ENCODE measurements around the gene MSH2.
"Not testable (repeated sequence)": the region's sequence is repeated elsewhere in the genome, so short reads cannot be mapped to it uniquely, and the experiment has no call there.

Gene MSH2

DNA sequence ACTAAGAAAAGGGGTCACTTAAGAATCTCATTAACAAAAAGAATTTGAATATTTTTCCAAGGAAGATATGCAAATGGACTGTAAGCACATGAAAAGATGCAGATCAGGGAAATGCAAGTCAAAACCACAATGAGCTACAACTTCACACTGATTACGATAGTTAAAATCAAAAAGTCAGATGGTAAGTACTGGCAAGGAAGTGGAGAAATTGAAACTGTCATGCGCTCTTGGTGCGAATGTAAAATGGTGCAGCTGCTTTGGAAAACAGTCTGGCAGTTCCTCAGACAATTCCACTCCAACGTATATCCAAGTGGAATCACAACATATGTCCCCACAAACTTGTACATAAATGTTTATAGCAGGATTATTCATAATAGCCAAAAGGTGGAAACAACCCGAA is 81.4 kb downstream of the MSH2 start:
- no peak for DNase-seq (ENCODE audit: low read depth in 2 of 2)

DNA sequence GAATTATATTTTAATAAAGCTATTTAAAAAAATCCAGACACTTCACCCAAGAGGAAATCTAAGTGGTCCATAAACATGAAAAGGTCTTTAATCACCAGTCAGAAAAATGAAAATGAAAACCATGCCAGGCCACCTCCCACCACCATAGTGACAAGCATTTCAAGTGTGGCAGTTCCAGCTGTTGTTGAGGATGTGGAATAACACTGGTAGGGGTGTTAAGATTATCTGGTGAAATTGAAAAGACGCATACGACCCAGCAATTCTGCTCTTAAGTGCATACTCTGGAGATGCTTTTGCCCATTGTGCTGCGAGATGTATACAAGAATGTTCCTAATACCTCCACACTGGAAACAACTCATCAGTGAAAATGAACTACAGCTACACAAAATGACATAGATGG is 82.2 kb downstream of the MSH2 start:
- DNase-seq (ENCODE audit: low read depth in 2 of 2), result no peak

DNA sequence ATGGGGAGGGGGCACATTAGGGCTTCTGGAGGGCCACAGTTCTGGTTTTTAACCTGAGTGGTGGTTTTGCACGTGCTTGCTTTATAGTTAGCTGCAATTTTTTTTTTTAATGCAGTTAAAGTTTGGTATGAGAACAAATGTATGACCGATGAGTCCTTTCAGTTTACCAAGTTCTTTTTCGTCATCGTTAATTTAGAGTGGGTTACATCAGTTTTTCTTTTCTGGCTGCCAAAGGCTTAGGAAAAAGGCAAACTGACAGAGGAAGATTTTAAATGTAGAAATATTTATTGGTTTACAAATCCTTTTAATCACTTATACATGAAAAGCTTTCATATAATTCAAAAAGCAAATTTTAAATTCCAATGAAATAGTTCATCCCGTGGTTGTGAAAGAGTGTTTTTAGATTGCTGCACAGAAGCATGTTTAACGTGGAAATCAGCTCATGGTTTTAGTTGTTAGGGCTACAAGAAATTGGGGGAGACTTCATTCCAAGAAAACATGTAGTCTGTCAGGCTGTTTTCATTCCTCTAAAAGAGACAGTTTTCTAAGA is 82.9 kb downstream of the MSH2 start:
- no peak for DNase-seq (ENCODE audit: low read depth in 2 of 2)

DNA sequence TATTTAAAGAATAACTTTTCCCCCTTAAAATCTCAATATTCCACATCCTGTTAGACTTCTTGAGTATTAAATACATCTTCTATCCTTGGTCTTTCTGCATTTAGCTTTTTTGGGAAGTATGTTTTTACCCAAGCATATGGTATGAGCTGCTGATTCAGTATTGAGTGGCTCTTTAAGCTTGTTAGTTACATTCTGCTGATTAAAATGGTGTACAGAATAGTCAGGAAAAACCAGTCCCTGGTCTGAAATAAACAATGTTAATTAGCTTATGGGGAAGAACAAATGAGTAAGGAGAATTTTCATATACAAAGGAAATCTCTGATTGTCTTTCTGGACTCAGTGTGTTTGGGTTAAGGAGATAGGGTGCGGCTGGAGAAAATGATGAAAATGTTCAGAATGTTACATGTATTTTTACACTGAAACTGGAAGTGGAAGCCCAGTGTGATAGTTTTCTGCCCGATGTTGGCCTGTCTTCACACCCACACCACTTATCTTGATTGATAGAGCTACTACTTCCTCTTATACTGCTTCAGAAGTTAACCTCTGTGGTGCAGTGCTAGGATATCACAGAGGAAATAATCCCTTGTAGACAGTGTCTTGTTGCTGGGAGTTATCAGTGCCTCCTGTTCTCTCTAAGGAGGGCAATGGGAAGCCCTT is 84.0 kb downstream of the MSH2 start:
- DNase-seq (ENCODE audit: low read depth in 2 of 2), result no peak

DNA sequence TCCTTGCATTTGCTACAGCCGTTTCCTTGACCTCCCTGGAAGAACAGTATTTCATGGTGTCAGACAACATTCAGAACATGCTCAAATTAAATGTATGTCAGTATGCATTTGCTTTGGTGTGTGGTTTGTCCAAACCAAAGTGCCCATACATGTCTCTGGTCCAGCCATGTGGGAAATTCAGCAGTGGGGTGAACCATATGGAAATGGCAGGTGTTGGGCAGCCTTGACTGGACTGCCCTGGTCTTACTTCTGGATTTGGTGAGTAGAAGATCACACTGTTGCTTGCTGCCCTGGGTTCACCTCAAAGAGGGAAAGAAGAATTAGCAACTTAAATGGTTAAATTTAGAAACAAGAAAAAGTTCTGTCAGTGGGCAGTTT is 84.5 kb downstream of the MSH2 start:
- DNase-seq (ENCODE audit: low read depth in 2 of 2), result no peak

DNA sequence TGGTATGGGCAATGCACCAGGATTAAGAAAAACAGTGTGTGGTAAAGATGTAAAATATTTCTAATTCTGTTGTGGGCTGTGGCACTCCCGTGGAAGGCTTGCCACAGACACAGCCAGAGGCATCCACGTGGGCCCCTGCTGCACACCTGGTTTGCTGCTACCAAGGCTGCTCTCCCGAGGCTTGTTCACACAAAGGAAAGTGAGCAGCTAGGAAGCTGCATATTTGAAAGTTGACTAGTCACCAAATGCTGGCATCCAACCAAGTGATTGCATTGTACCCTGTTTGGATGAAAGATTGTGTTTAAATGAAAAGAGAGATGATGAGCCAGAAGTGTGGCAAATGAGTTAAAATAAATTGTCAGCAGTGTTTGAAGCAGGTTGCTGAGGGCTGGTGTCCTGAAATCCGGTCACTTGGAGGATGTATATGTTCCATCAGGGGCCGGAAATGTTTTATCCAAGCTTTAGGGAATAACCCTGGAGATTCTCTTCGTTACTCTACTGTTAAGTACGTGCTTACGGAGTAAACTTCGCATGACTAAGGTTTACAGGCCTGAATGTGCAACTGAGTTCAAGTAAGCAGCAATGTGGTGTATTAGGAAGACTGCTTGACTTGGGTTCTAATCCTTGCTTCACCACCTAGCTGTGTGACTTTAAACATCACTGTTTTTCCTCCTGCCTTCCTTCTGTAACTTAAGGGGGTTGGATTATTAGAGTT is 86.1 kb downstream of the MSH2 start:
- no peak for DNase-seq (ENCODE audit: low read depth in 2 of 2)

DNA sequence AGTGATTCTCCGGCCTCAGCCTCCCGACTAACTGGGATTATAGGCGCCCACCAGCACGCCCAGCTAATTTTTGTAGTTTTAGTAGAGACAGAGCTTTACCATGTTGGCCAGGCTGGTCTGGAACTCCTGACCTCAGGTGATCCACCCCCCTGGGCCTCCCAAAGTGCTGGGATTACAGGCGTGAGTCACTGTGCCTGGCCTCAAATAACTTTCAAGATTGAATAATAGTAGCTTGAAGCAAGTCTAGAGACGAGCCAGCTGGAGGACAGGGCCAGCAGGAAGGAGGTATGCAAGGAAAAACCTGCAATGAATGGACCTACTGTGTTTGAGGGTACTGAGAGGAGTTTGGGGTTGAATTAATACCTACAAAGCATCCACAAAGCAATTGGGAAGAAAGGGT is 87.5 kb downstream of the MSH2 start:
- no peak for DNase-seq (ENCODE audit: low read depth in 2 of 2)

DNA sequence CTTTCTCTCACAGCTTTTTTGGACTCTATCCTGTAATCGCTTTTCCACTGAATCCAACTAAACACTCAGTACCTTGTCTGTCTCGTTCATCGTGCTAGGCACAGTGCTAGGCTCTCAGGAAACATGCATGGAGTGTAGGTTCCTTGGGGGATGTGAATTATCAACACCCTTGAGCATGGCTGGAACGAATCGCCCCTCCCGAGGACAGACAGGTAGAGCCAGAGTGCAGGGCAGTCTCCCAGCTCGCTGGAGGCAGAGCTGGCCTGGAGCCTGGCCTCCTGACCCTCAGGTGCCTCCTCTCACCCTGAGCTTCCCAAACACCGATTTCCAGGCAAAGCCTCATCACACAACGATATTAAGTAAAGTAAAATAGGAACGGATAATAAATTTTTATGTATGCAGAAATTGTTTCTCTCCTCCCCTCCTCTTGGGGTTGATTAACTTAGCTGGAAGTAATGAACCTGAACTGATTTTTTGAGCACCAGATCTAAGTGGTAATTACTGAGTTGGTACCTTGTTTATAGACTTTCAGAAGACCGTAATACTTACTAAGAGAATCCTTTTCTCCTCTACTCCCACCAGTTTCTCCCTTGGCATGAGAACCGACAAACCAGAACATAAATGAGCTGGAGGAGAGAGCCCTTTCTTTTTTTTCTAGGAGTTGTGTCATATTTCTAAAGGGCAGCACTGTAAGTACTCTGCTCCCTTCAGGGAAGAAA is 90.5 kb downstream of the MSH2 start:
- DNase-seq (ENCODE audit: low read depth in 2 of 2), result no peak

DNA sequence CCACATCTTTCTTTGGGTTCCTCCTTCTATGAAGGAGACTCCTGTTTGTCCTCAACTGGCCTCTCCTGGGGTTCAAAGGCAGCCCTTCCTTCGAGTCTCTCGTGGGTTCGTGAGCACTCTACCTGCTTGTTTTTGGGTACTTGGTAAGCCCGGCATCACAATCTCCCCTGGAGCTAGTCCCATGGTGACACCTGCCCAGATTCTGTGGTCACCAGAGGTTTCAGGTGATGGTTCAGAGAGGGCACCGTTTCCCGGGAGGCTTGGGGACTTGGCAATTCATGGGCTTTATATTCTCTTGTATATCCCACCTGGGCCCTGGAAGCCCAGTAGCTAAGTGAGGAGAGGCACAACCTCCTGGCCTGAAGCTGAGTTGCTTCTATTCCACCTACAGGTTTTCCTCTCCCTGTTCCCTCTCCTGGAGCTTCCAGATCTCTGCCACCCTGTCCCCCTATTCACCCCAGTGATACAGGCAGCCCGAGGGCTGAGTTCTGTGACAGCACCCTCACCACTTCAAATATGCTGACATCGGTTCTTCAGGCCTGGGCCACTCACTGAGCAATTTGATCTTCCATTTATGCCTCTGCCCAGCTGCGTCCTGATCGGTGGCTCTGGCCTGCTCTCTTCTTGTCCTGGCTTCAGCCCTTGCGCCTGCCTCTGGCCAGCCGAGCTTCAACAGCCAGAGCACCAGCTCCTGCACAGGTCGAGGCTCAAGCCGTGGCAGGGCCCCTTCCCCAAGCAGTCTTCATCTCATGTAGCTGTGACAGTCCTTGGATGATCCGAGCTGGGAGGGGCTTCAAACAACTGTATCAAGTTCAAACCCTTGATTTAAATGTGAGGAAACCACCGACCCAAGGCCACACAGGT is 91.5 kb downstream of the MSH2 start:
- DNase-seq (ENCODE audit: low read depth in 2 of 2), result no peak

DNA sequence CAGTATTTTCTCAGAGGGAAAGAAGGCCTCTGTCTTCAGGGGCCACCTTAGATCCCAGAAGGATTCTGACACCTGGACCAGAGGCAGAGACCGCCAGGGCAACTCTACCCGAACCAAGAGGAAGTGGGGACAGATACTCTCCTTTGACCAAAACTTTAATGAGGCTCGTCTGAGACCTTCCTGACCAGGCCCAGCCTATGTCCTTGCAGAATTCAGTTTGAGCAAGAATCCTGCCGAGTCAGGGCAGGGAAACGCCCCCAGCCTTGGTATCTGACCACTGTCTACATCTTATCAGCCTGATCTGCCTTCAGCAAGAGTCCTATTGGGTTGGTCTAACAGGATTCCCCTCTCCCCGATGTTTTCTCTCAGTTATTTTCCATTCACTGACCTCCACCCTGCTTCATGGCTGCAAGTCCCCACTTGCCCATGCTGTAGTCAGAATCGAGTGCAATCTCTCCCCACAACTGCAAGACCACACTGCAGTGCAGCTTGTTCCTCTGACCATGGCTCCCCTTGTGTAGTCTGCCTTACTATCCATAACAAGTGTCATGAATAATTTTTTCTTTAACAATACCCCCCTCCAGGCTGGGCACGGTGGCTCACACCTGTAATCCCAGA is 95.0 kb downstream of the MSH2 start:
- no peak for DNase-seq (ENCODE audit: low read depth in 2 of 2)

DNA sequence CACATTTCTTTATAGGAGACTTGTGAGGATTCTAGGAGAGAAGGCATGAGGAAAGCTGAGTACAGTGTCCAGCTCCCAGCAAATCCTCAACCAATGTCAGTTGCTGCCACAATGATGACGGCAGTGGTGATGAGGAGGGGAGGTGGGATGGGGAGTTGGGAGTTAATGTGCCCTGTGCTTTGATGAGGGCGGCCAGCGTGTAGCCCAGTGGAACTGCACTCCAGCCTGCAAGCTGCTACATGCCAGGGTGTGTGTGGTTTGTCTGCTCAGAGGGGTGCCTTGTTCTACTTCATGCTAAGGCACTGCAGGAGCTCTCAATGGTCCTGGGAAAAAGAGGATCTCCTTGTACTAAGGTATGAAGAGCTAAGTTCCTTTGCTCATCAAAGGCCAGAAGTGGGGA is 96.1 kb downstream of the MSH2 start:
- DNase-seq (ENCODE audit: low read depth in 2 of 2), result no peak

DNA sequence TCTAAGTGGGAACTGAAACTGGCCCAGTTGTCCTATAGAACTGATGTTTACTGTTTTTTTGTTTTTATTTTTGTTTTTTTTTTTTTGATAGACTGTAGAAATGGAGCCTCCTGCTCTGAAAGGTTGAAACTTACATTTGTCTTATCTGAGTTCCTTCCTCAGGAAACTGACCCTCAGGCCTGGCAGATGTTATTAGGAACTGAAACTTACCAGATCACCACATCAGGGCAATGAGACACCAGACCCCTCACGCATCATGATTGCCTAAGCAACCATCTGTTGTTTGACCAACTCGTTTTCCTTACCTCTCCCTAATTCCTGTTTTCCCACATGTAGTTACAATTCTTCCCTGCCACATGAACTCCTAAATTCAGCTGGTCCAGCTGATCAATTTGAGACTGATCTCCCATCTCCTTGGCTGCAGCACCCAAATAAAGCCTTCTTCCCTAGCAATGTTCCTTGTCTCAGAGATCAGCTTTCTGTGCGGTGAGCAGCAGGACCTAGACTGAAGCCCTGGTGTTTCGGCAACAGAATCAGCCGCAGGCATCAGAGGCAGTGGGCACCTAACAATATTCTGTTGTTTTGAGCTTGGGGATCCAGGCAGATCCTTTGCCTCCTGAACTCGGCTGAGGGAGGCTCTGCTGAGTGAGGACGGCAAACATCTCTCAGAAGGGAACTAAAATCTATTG is 96.8 kb downstream of the MSH2 start:
- DNase-seq (ENCODE audit: low read depth in 2 of 2), result no peak

DNA sequence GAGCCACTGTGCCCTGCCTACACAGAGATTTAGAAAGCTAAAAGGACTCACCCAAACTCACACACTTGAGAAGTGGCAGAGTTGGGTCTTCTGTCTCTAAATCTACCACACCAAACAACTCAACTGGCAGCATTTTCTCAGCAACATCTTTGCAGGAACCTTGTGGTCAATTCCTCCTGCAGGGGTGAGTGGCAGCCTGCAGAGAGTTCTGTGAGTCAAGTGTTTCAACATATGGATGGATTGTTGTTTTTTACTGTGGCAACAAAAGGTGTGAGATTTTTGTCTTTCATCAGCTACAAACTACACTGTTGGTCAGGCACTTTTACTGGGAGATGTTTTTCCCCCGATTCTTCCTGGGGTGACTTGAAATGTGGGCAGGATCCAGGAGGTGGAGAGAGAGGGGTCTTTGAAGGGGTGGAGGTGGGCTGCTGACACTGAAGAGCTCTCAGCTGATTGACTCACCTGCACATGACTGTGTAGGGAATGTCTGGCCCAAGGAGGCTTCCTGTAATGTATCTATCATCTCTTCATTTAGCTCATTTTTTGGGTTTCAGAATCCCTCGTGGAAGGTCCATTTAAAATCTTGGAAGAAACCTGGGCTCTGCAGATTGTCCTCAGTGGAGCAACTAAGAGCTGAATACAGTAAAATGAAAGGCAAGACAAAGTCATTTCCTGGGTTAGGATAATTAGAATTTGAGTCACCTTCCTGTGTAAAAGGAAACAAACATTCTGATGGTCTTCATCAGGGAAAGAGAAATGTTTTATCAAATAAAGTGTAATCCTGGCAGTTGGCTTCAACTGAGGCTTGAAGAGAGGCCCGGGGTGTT is 98.6 kb downstream of the MSH2 start:
- no peak for DNase-seq (ENCODE audit: low read depth in 2 of 2)

DNA sequence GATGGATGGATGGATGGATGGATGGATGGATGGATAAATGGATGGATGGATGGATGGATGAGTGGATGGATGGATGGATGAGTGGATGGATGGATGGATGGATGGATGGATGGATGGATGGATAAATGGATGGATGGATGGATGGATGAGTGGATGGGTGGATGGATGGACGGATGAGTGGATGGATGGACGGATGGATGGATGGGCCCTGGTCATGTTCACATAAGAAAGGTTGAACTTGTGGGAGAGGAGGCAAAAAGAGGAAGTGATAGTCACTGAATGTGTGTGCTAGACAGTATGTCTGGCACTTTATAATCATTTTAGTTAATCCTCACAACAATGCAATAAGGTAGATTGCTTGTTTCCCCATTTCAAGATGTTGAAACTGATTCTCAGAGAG is 99.5 kb downstream of the MSH2 start:
- DNase-seq (ENCODE audit: low read depth in 2 of 2), result not testable (repeated sequence)

DNA sequence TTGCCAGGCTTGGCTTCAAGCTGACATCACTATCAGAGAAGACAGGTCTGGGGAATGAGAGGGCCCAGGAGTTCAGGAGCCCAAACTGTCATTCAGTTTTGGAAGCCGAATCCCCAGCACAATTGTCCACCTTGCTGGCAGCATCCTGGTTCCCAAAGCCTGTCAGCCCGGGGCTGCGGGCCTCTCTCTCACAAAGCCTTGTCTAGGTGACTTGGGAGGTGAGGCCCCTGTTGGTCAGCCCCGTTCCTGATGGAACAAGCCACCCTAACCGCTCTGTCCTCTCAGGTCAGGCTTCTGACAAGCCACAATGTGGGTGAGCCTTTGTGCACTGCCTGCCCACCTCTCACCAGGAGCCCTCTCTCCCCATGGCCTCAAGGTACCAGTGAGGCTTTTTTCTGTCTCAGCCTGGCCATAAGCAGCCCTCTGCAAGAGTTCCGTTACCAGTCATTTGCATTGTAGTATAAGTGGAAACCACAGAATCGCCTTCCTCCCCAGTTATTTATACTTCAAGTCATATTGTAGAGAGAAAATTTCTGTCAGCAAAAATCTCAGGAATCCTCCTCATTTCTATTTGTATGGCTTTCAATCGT is 100.6 kb downstream of the MSH2 start:
- no peak for DNase-seq (ENCODE audit: low read depth in 2 of 2)

DNA sequence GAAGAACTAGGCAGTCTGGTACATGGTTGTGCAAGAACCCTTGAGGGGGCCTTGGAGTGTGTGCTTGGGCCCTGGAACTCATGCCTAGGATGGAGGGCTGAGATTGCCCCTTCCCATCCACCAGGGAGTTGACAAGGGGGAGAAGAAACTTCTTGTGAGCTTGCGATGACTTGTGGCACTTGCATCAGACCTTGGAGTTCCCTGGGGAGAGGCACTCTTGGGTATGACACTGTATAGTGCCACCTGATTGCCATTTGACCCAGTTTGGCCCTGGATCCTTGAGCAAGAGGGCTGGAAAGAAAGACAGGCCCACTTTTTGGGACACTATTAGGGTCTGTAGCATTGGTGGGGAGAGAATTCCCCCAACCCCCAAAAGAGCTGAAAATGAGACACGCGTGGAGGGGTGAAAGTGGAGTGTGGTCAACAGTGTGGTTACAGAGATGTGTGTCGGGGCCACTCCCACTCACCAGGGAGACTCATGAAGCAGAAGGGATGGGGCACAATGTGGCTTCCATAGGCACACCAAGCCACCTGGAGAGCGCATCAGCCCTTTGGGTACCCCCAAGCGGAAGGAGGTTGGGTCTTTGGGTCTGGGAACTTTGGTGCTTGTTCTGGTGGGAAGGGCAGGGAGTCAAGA is 101.3 kb downstream of the MSH2 start:
- DNase-seq (ENCODE audit: low read depth in 2 of 2), result no peak

DNA sequence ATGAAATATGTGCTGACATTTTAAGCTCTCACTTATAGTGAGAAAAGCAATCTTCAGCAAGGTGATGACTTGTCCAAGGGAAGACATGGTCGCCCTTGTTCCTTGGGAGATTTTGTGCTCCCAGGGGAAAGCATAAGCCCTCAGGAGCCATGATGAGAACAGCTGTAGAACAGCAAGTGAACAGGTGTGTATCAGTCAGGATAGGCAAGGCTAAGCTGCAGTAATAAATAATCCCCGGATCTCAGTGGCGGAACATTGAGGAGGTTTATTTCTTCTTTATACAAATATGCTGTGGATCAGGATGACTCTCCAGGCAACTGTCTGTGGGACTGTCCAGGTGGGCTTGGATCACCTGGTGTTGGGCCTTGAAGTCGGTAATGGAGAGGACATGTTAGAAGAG is 103.1 kb downstream of the MSH2 start:
- no peak for DNase-seq (ENCODE audit: low read depth in 2 of 2)

DNA sequence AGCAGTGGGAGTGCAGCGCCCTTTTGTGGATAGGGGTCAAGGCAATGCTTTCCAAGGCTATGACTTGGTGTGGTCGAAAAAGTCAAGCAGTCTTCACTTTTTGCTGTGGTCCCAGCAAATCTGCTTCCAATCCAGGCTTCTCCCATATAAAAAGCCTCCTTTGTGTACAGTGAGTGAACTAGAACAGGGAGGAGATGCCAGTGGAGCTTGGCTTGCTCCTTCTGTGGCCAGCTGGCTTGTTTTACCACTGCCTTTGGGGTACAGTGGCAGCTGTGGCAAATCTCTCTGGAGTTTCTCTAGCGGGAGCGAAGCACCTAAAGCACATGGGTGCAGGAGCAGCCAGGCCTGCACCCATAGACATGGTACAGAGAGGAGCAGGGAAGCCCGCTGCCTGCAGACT is 103.5 kb downstream of the MSH2 start:
- DNase-seq (ENCODE audit: low read depth in 2 of 2), result no peak

DNA sequence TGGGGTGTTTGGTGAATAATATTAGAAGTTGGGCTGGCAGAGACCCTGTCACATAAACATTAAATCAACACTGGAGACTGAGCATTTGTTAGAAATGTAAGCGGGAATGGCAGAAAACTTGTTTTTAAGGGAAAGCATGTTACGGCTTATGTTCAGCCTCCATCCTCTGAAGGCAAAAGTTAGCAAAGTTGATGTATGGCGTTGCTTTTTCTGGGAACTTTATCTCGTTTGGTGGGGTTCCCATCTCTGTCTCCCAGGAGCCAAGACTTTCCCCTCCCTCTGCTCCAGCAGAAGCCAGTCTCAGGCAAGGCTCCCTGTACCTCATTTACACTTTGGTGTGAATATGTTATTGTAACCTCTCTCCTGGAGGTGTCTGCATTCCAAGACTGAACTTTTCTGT is 105.1 kb downstream of the MSH2 start:
- DNase-seq (ENCODE audit: low read depth in 2 of 2), result no peak

All from stimulated activated CD4-positive, alpha-beta T cell treated with anti-CD3 and anti-CD28 coated beads, Interleukin-12 subunit alpha, Interleukin-12 subunit beta, amount 100 ng/mL, for 24 hours (primary cell).